SK-N-SH (cell line): ENCODE measurements around the gene CDH13.

Source experiments
- CTCF ChIP-seq: fragments of 200-600 bp; sonication (generic); IDR thresholded peaks from 2 replicates; pipeline ENCODE4 v1.6.1; 2017; ENCODE audit warnings: antibody characterized with exemption, mild to moderate bottlenecking, moderate library complexity
- EP300 ChIP-seq, 2 experiments: IDR thresholded peaks; 2 replicates each; pipeline versions ENCODE4 v1.4.0 to v1.6.1; 2012; ENCODE audit warnings: borderline replicate concordance in 1 of 2, low read depth in 1 of 2, low read length in 1 of 2
- FOXM1 ChIP-seq: IDR thresholded peaks from 2 replicates; pipeline ENCODE4 v1.4.0; 2012; ENCODE audit warnings: low read depth, mild to moderate bottlenecking
- GATA2 ChIP-seq: sonication (generic); formaldehyde crosslinking; IDR thresholded peaks from 2 replicates; pipeline ENCODE4 v1.5.0; 2020; ENCODE audit warnings: mild to moderate bottlenecking, missing genetic modification reagents
- MAX ChIP-seq: IDR thresholded peaks from 2 replicates; pipeline ENCODE4 v1.4.0; 2012; ENCODE audit warnings: low read depth
- POLR2AphosphoS5 ChIP-seq: IDR thresholded peaks from 2 replicates; pipeline ENCODE4 v1.6.1; 2012; ENCODE audit warnings: low read depth, low read length
- SIN3A ChIP-seq: IDR thresholded peaks from 2 replicates; pipeline ENCODE4 v1.6.1; 2012; ENCODE audit warnings: low read depth, mild to moderate bottlenecking, low read length, moderate library complexity, borderline replicate concordance
- TCF12 ChIP-seq: IDR thresholded peaks from 2 replicates; pipeline ENCODE4 v1.4.0; 2012
- TEAD4 ChIP-seq: IDR thresholded peaks from 2 replicates; pipeline ENCODE4 v1.4.0; 2012; ENCODE audit warnings: mild to moderate bottlenecking, borderline replicate concordance; ENCODE audit not compliant: insufficient read depth
- YY1 ChIP-seq: IDR thresholded peaks from 2 replicates; pipeline ENCODE4 v1.4.0; 2012; ENCODE audit warnings: low read depth, mild to moderate bottlenecking
- TF ChIP-seq, protein P1 (sequence below): fragments of 150-350 bp; IDR thresholded peaks from 2 replicates; pipeline ENCODE4 v1.6.1; 2017; ENCODE audit warnings: antibody characterized with exemption, low read length, low read depth, borderline replicate concordance

GRCh38 chr16:83732536-83732935, 1105.8 kb downstream of the CDH13 start:
- TF ChIP-seq, protein P1, sequence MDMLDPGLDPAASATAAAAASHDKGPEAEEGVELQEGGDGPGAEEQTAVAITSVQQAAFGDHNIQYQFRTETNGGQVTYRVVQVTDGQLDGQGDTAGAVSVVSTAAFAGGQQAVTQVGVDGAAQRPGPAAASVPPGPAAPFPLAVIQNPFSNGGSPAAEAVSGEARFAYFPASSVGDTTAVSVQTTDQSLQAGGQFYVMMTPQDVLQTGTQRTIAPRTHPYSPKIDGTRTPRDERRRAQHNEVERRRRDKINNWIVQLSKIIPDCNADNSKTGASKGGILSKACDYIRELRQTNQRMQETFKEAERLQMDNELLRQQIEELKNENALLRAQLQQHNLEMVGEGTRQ, result no peak
- TF ChIP-seq YY1 (no peak), POLR2AphosphoS5 (no peak), CTCF (no peak), SIN3A (no peak), GATA2 (CRISPR knock-in tag) (no peak), TCF12 (no peak), EP300 (IDR thresholded peaks at IDR 0.05; ENCODE audit: borderline replicate concordance in 1 of 2, low read depth in 1 of 2, low read length in 1 of 2) (no peak), FOXM1 (no peak), MAX (no peak), TEAD4 (no peak)
